NCI-H510A treated with DMSO at 0.1 percent for 48 hours (cell line): Measurements from ENCODE around the gene MKLN1.
"Not testable (repeated sequence)": the region's sequence is repeated elsewhere in the genome, so short reads cannot be mapped to it uniquely, and the experiment has no call there.

Experiments
- DNase-seq: peaks from one replicate; lab custom pipeline; 2025; lab: John Stamatoyannopoulos, UW

The MKLN1 gene

GRCh38 chr7:131327626-131328376 lies at the start of gene MKLN1:
Gene MKLN1, plus strand, starts transcription at chr7:131327876. Its CDS starts 24 bp downstream, at chr7:131327900.
- peak; percentile 78 for DNase-seq

GRCh38 chr7:131279044-131279443 lies 48.6 kb upstream of the MKLN1 start:
- DNase-seq: no peak

- DNase-seq: no peak
Observed at GRCh38 chr7:131281266-131282048, 46.2 kb upstream of the MKLN1 start.

GRCh38 chr7:131284702-131285419 lies 42.8 kb upstream of the MKLN1 start:
- no peak for DNase-seq

GRCh38 chr7:131285556-131285955 lies 42.1 kb upstream of the MKLN1 start:
- DNase-seq: no peak

GRCh38 chr7:131288450-131288849 lies 39.2 kb upstream of the MKLN1 start:
- DNase-seq: no peak

GRCh38 chr7:131289051-131289450 lies 38.6 kb upstream of the MKLN1 start:
- DNase-seq: no peak

GRCh38 chr7:131292141-131292905 lies 35.4 kb upstream of the MKLN1 start:
- DNase-seq: no peak

- no peak for DNase-seq
Observed at GRCh38 chr7:131293018-131293417, 34.7 kb upstream of the MKLN1 start.

GRCh38 chr7:131294553-131294952 lies 33.1 kb upstream of the MKLN1 start:
- DNase-seq: no peak

GRCh38 chr7:131298608-131298992 lies 29.1 kb upstream of the MKLN1 start:
- no peak for DNase-seq

- no peak for DNase-seq
Observed at GRCh38 chr7:131299074-131299473, 28.6 kb upstream of the MKLN1 start.

- no peak for DNase-seq
Observed at GRCh38 chr7:131300078-131300477, 27.6 kb upstream of the MKLN1 start.

GRCh38 chr7:131300572-131301466 lies 26.9 kb upstream of the MKLN1 start:
- DNase-seq: no peak

GRCh38 chr7:131302446-131302845 lies 25.2 kb upstream of the MKLN1 start:
- DNase-seq: no peak

- no peak for DNase-seq
Observed at GRCh38 chr7:131302876-131303707, 24.6 kb upstream of the MKLN1 start.

- no peak for DNase-seq
Observed at GRCh38 chr7:131305152-131305551, 22.5 kb upstream of the MKLN1 start.

GRCh38 chr7:131306041-131306440 lies 21.6 kb upstream of the MKLN1 start:
- not testable (repeated sequence) for DNase-seq

GRCh38 chr7:131306777-131307176 lies 20.9 kb upstream of the MKLN1 start:
- DNase-seq: no peak

- DNase-seq: no peak
Observed at GRCh38 chr7:131307627-131308026, 20.0 kb upstream of the MKLN1 start.
